DOHH2 (cell line): ENCODE measurements around the gene CBFB.

ENCODE experiments used
- EZH2phosphoT487 ChIP-seq: fragments of 200-600 bp; sonication (generic); IDR thresholded peaks from 2 replicates; pipeline ENCODE4 v1.6.1; 2017; ENCODE audit warnings: borderline replicate concordance, mild to moderate bottlenecking, antibody characterized with exemption, low read length, moderate library complexity, mixed read lengths
- TF ChIP-seq, protein P1 (sequence below): fragments of 200-600 bp; sonication (generic); IDR thresholded peaks from one replicate; pipeline ENCODE4 v1.5.1; 2014; ENCODE audit warnings: antibody characterized with exemption, mild to moderate bottlenecking, low read depth, low read length; ENCODE audit not compliant: poor library complexity, severe bottlenecking

DNA sequence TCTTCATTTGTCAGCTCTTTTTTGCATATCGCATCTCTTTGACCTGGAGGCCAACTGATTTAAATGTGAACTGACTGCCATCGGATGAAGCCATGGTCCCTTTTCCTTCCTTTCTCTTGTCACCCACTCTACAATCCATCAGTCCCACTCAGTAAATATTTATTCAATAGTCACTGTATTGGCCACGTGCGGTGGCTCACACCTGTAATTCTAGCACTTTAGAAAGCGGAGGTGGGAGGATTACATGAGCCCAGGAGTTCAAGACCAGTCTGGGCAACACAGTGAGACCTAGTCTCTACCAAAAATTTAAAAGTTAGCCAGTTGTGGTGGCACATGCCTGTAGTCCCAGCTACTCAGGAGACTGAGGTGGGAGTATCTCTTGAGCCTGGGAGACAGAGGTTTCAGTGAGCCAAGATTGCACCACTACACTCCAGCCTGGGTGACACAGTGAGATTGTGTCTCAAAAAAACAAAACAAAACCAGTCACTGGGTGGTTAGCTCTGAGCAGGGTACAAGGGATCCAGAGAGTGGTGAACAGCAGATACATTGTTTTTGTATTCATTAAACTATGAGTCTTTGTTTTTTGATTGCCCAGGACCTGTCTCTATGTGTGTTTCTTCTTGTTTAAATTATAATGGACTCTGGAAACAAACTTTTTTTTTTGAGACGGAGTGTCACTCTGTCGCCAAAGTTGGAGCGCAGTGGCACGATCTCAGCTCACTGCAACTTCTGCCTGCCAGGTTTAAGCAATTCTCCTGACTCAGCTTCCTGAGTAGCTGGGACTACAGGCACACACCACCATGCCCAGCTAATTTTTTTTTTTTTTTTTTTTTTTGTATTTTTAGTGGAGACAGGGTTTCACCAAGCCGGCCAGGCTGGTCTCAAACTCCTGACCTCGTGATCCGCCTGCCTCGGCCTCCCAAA, 87.7 kb downstream of the CBFB start:
- TF ChIP-seq, protein P1, sequence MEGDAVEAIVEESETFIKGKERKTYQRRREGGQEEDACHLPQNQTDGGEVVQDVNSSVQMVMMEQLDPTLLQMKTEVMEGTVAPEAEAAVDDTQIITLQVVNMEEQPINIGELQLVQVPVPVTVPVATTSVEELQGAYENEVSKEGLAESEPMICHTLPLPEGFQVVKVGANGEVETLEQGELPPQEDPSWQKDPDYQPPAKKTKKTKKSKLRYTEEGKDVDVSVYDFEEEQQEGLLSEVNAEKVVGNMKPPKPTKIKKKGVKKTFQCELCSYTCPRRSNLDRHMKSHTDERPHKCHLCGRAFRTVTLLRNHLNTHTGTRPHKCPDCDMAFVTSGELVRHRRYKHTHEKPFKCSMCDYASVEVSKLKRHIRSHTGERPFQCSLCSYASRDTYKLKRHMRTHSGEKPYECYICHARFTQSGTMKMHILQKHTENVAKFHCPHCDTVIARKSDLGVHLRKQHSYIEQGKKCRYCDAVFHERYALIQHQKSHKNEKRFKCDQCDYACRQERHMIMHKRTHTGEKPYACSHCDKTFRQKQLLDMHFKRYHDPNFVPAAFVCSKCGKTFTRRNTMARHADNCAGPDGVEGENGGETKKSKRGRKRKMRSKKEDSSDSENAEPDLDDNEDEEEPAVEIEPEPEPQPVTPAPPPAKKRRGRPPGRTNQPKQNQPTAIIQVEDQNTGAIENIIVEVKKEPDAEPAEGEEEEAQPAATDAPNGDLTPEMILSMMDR: no peak
- TF ChIP-seq EZH2phosphoT487: no peak
